H1 (cell line): Measurements from ENCODE around the gene FAN1. TPM values are rescaled to one million over a fixed set of nuclear protein-coding genes. Genes with fewer than 3 reads are reported as not detected.

ENCODE experiments used
- CTCF ChIA-PET: fragments of 300-600 bp; sonication (Branson Sonifier 250); formaldehyde crosslinking; loops from one replicate; lab custom pipeline; 2021; ENCODE audit not compliant: partially characterized antibody; lab: Charles Lee
- POLR2A ChIA-PET: fragments of 300-600 bp; sonication (Branson Sonifier 250); formaldehyde crosslinking; loops from one replicate; lab custom pipeline; 2021; ENCODE audit warnings: inconsistent platforms; ENCODE audit not compliant: partially characterized antibody; lab: Charles Lee
- DNase-seq, 2 experiments: peaks; one replicate each; pipeline versions ENCODE4 v3.0.0 to v3.0.0-alpha.2; 2010 to 2022; ENCODE audit warnings: low spot score in 2 of 2, low read depth in 1 of 2, mixed read lengths in 1 of 2
- FAIRE-seq: peaks from 2 replicates; lab custom pipeline; 2011; peaks lifted over from hg19 to GRCh38; lab: Jason Lieb, UNC
- H2AFZ ChIP-seq: 2 replicates; pipeline ENCODE4 v1.8.1; 2012; ENCODE audit warnings: low read length, inconsistent platforms
- H2AK5ac ChIP-seq: 2 replicates; pipeline ENCODE4 v1.6.1; 2013; ENCODE audit warnings: low read depth, low read length
- H2BK120ac ChIP-seq: replicated peaks from 2 replicates; pipeline ENCODE3; 2013; ENCODE audit warnings: low read depth, low read length, inconsistent platforms
- H2BK12ac ChIP-seq: 2 replicates; pipeline ENCODE4 v1.6.1; 2013; ENCODE audit warnings: low read depth, low read length
- H2BK15ac ChIP-seq: 2 replicates; pipeline ENCODE4 v1.6.1; 2013; ENCODE audit warnings: low read length
- H2BK20ac ChIP-seq: 2 replicates; pipeline ENCODE4 v1.6.1; 2013; ENCODE audit warnings: low read length
- H2BK5ac ChIP-seq: 2 replicates; pipeline ENCODE4 v1.6.1; 2013; ENCODE audit warnings: low read depth, low read length
- H3K14ac ChIP-seq: 2 replicates; pipeline ENCODE4 v1.6.1; 2013; ENCODE audit warnings: inconsistent platforms; ENCODE audit not compliant: insufficient read length
- H3K18ac ChIP-seq: 2 replicates; pipeline ENCODE4 v1.6.1; 2013; ENCODE audit warnings: low read length; ENCODE audit errors: extremely low read depth
- H3K23ac ChIP-seq: 2 replicates; pipeline ENCODE4 v1.6.1; 2013; ENCODE audit warnings: inconsistent platforms; ENCODE audit not compliant: insufficient read length
- H3K23me2 ChIP-seq: 2 replicates; pipeline ENCODE4 v1.6.1; 2013; ENCODE audit warnings: low read depth, low read length
- H3K27ac ChIP-seq: 2 replicates; pipeline ENCODE4 v1.6.1; 2011; ENCODE audit warnings: low read depth, low read length, inconsistent platforms
- H3K27me3 ChIP-seq, 4 experiments: replicated peaks in 1 of 4; 1 replicate in 1 of 4; 2 replicates in 3 of 4; pipeline versions ENCODE4 v1.6.1 to v1.8.1; 2011 to 2013; ENCODE audit warnings: low read length in 3 of 4, mild to moderate bottlenecking in 3 of 4, inconsistent platforms in 2 of 4, mixed read lengths in 2 of 4, moderate library complexity in 1 of 4; ENCODE audit not compliant: control insufficient read depth in 3 of 4, insufficient read depth in 3 of 4; ENCODE audit errors: extremely low read depth in 1 of 4
- H3K36me3 ChIP-seq, 4 experiments: 2 replicates each; pipeline versions ENCODE4 v1.6.1 to v1.8.1; 2011 to 2013; ENCODE audit warnings: mild to moderate bottlenecking in 4 of 4, low read length in 3 of 4, moderate library complexity in 2 of 4, control low read depth in 1 of 4, inconsistent platforms in 1 of 4; ENCODE audit not compliant: insufficient read depth in 4 of 4, control insufficient read depth in 2 of 4
- H3K4ac ChIP-seq: replicated peaks from 2 replicates; pipeline ENCODE3; 2013; ENCODE audit warnings: low read length, low read depth, mixed read lengths, inconsistent platforms; ENCODE audit not compliant: insufficient read length
- H3K4me1 ChIP-seq, 4 experiments: replicated peaks in 1 of 4; 1 replicate in 1 of 4; 2 replicates in 3 of 4; pipeline versions ENCODE4 v1.6.1 to v1.8.1; 2011 to 2013; ENCODE audit warnings: low read length in 3 of 4, inconsistent platforms in 2 of 4, mixed read lengths in 1 of 4; ENCODE audit not compliant: insufficient read depth in 4 of 4, control insufficient read depth in 3 of 4
- H3K4me2 ChIP-seq, 2 experiments: 2 replicates each; pipeline versions ENCODE4 v1.6.1 to v1.8.1; 2011 to 2013; ENCODE audit warnings: low read depth in 2 of 2, low read length in 2 of 2, control low read depth in 1 of 2, inconsistent platforms in 1 of 2, mild to moderate bottlenecking in 1 of 2; ENCODE audit not compliant: insufficient read depth in 1 of 2
- H3K4me3 ChIP-seq, 4 experiments: fragments of 200-600, 300-600 bp in 1 of 4; sonication (generic), shearing (Covaris generic), sonication (Bioruptor Twin) in 1 of 4; 2 replicates each; pipeline versions ENCODE4 v1.5.1 to v1.8.1; 2011 to 2016; ENCODE audit warnings: low read length in 4 of 4, low read depth in 3 of 4, control low read depth in 2 of 4, inconsistent platforms in 2 of 4, mild to moderate bottlenecking in 2 of 4, mixed read lengths in 1 of 4, moderate library complexity in 1 of 4; ENCODE audit not compliant: insufficient read depth in 2 of 4; ENCODE audit errors: extremely low read depth in 1 of 4
- H3K56ac ChIP-seq: replicated peaks from 2 replicates; pipeline ENCODE3; 2013; ENCODE audit warnings: low read depth, mild to moderate bottlenecking, mixed read lengths, low read length, inconsistent platforms; ENCODE audit not compliant: insufficient read length
- H3K79me1 ChIP-seq: 2 replicates; pipeline ENCODE4 v1.6.1; 2013; ENCODE audit warnings: low read depth, low read length, control low read depth
- H3K79me2 ChIP-seq, 2 experiments: 2 replicates each; pipeline versions ENCODE4 v1.6.1 to v1.8.1; 2012 to 2013; ENCODE audit warnings: low read length in 2 of 2, mild to moderate bottlenecking in 2 of 2, inconsistent platforms in 1 of 2; ENCODE audit not compliant: insufficient read depth in 2 of 2, control insufficient read depth in 1 of 2
- H3K9ac ChIP-seq, 4 experiments: replicated peaks in 1 of 4; 1 replicate in 1 of 4; 2 replicates in 3 of 4; pipeline versions ENCODE4 v1.6.1 to v1.8.1; 2011 to 2013; ENCODE audit warnings: low read depth in 3 of 4, low read length in 3 of 4, control low read depth in 2 of 4, mild to moderate bottlenecking in 2 of 4, moderate library complexity in 2 of 4, inconsistent platforms in 1 of 4; ENCODE audit errors: extremely low read depth in 1 of 4
- H3K9me3 ChIP-seq, 2 experiments: 2 replicates each; pipeline versions ENCODE4 v1.6.1 to v1.8.1; 2012 to 2013; ENCODE audit warnings: mild to moderate bottlenecking in 2 of 2, moderate library complexity in 2 of 2, control low read depth in 1 of 2, inconsistent platforms in 1 of 2, low read depth in 1 of 2, low read length in 1 of 2, mixed read lengths in 1 of 2; ENCODE audit not compliant: insufficient read depth in 2 of 2
- H4K20me1 ChIP-seq, 2 experiments: replicated peaks in 1 of 2; 2 replicates each; pipeline versions ENCODE3 to v1.8.1; 2011 to 2013; ENCODE audit warnings: inconsistent platforms in 2 of 2, low read length in 2 of 2, mild to moderate bottlenecking in 1 of 2; ENCODE audit not compliant: insufficient read depth in 2 of 2, control insufficient read depth in 1 of 2
- H4K5ac ChIP-seq: 2 replicates; pipeline ENCODE4 v1.6.1; 2013; ENCODE audit warnings: low read length, low read depth, mixed read lengths, inconsistent platforms; ENCODE audit not compliant: insufficient read length
- H4K8ac ChIP-seq: 2 replicates; pipeline ENCODE4 v1.8.0; 2013; ENCODE audit warnings: mild to moderate bottlenecking, moderate library complexity, low read length, inconsistent platforms; ENCODE audit not compliant: insufficient read depth; ENCODE audit errors: extremely low read depth
- H4K91ac ChIP-seq: replicated peaks from 2 replicates; pipeline ENCODE3; 2013; ENCODE audit warnings: low read length, mixed read lengths, inconsistent platforms; ENCODE audit not compliant: insufficient read length
- ASH2L ChIP-seq: fragments of 200-600, 300-600 bp; sonication (generic); IDR thresholded peaks from one replicate; pipeline ENCODE4 v1.7.1; 2017; ENCODE audit warnings: low read length
- ATF2 ChIP-seq: IDR thresholded peaks from 2 replicates; pipeline ENCODE4 v1.6.1; 2012; ENCODE audit warnings: low read length, inconsistent platforms
- CTCF ChIP-seq, 3 experiments: IDR thresholded peaks; 1 replicate in 2 of 3; 2 replicates in 1 of 3; pipeline versions ENCODE4 v1.5.1 to v1.6.1; 2011; ENCODE audit warnings: low read length in 3 of 3, mild to moderate bottlenecking in 3 of 3, inconsistent platforms in 2 of 3, low read depth in 1 of 3, moderate library complexity in 1 of 3; ENCODE audit not compliant: insufficient read depth in 1 of 3; ENCODE audit errors: control extremely low read depth in 1 of 3
- EP300 ChIP-seq, 2 experiments: IDR thresholded peaks; 1 replicate in 1 of 2; 2 replicates in 1 of 2; pipeline ENCODE4 v1.6.1; 2011 to 2012; ENCODE audit warnings: low read depth in 2 of 2, low read length in 2 of 2, mild to moderate bottlenecking in 2 of 2, borderline replicate concordance in 1 of 2, inconsistent platforms in 1 of 2, moderate library complexity in 1 of 2
- GABPA ChIP-seq: IDR thresholded peaks from 2 replicates; pipeline ENCODE4 v1.6.1; 2011; ENCODE audit warnings: mild to moderate bottlenecking, low read length, moderate library complexity, borderline replicate concordance; ENCODE audit not compliant: insufficient read depth
- HDAC6 ChIP-seq: IDR thresholded peaks from one replicate; pipeline ENCODE4 v1.7.1; 2012; ENCODE audit warnings: low read depth, mild to moderate bottlenecking, inconsistent platforms, low read length, moderate library complexity
- KDM5A ChIP-seq: fragments of 200-600 bp; IDR thresholded peaks from 2 replicates; pipeline ENCODE4 v1.7.1; 2012; ENCODE audit warnings: mild to moderate bottlenecking, low read length, inconsistent platforms, mixed read lengths
- SIRT6 ChIP-seq: IDR thresholded peaks from one replicate; pipeline ENCODE4 v1.7.1; 2012; ENCODE audit warnings: low read length, inconsistent platforms
- TEAD4 ChIP-seq: IDR thresholded peaks from 2 replicates; pipeline ENCODE4 v1.6.1; 2012; ENCODE audit warnings: low read depth, low read length, inconsistent platforms, mixed read lengths
- WGBS, 2 experiments: shearing (Covaris generic) in 1 of 2; methylation state at CpG; one replicate each; pipeline versions ENCODE4 v1.1.6 to v1.1.7; 2013 to 2015; ENCODE audit warnings: low lambda C conversion rate in 2 of 2, mixed read lengths in 2 of 2, inconsistent platforms in 1 of 2, low coverage in 1 of 2, missing lambda C conversion rate in 1 of 2; ENCODE audit not compliant: insufficient replicate concordance in 2 of 2, insufficient coverage in 1 of 2, insufficient read length in 1 of 2; ENCODE audit errors: extremely low coverage in 1 of 2, missing lambda C conversion rate in 1 of 2; 5-methylcytosine and 5-hydroxymethylcytosine counted together
- polyA plus RNA-seq, 7 experiments: library from polyadenylated mRNA; depleted of rRNA in 3 of 7; stranded (reverse) in 5 of 7; unstranded in 2 of 7; fragments of >200 nt in 5 of 7; fragments of 200-250 nt in 2 of 7; gene quantifications; 1 replicate in 5 of 7; 2 replicates in 1 of 7; 4 replicates in 1 of 7; pipeline versions ENCODE4 v1.2.1 to v1.2.3, GENCODE V29; 2011 to 2013; ENCODE audit warnings: missing spikeins in 2 of 7, mixed read lengths in 2 of 7
- total RNA-seq: library from RNA; stranded (reverse); fragmentation: NEBNext Ultra II Directional; extraction: Animal tissue kit (Norgen Biotek cat#: 25700); gene quantifications from 2 replicates; pipeline ENCODE4 v1.2.1, GENCODE V29; 2021

The FAN1 gene
- total and polyA plus RNA-seq, 2 of the 8 experiments (the other 6 are each of a cell fraction or from before 2014, with no cell fraction given): 8.6 to 24.9 TPM

GRCh38 chr15:30925686-30926085 lies 22.0 kb downstream of the FAN1 start:
- 84% methylated on average over 9 of the region's 9 CpGs; no CpG with 5 or more reads in 1 of the 2 experiments for WGBS, 2 experiments
- DNase-seq: no peak
- no peak overlapping the region for H3K56ac ChIP-seq
- peaks cover 18 to 28% (median 24%) of the 10 kb centered on the region in 4 experiments for H3K4me1 ChIP-seq
- H3K79me2 ChIP-seq: no peaks in the 10 kb centered on the region
- H2BK20ac ChIP-seq: no peak overlapping the region
- no peak overlapping the region for H3K23ac ChIP-seq
- no peaks in the 10 kb centered on the region for H3K23me2 ChIP-seq
- no peak overlapping the region for H2AFZ ChIP-seq
- no peak for FAIRE-seq
- H3K27ac ChIP-seq: no peak overlapping the region
- TF ChIP-seq CTCF (IDR thresholded peaks at IDR 0.05; ENCODE audit: control extremely low read depth in 1 of 3, insufficient read depth in 1 of 3, low read depth in 1 of 3, low read length in 3 of 3) (no peak), GABPA (no peak), KDM5A (no peak), SIRT6 (no peak), TEAD4 (no peak), EP300 (IDR thresholded peaks at IDR 0.05; ENCODE audit: borderline replicate concordance in 1 of 2, low read depth in 2 of 2, low read length in 2 of 2) (no peak), ASH2L (no peak), HDAC6 (no peak), ATF2 (no peak)
- TF ChIP-seq, all 59 proteins: peak for 0
- no peak overlapping the region for H3K4me3 ChIP-seq
- POLR2A ChIA-PET: no interaction called here
- no peak overlapping the region for H2BK120ac ChIP-seq
- no peak overlapping the region for H3K4ac ChIP-seq
- no peaks in the 10 kb centered on the region for H4K20me1 ChIP-seq
- no peak overlapping the region; the same call in 1 of the 2 replicates for H2BK5ac ChIP-seq
- no peak overlapping the region for H4K5ac ChIP-seq
- no peak overlapping the region for H4K91ac ChIP-seq
- H3K18ac ChIP-seq: no peak overlapping the region
- H2BK15ac ChIP-seq: no peak overlapping the region
- H3K36me3 ChIP-seq: peaks cover 10 to 67% (median 51%) of the 10 kb centered on the region in 4 experiments
- H2BK12ac ChIP-seq: no peak overlapping the region
- no peaks in the 10 kb centered on the region for H3K27me3 ChIP-seq
- no peak overlapping the region for H3K9ac ChIP-seq
- H3K14ac ChIP-seq: no peak overlapping the region
- CTCF ChIA-PET: interaction anchor here (1.1 kb wide), 1 partner anchor 8 kb away, joined by 3 read pairs; no protein-coding TSS in a partner anchor
- no peaks in the 10 kb centered on the region; the same call in 1 of the 2 replicates for H3K79me1 ChIP-seq
- no peak overlapping the region for H4K8ac ChIP-seq
- no peak overlapping the region for H3K4me2 ChIP-seq
- no peak overlapping the region for H2AK5ac ChIP-seq
- no peaks in the 10 kb centered on the region; a peak in 1 of 4 replicates for H3K9me3 ChIP-seq
